Muscle layer of duodenum (tissue), 2 donors: ENCODE measurements around the gene CNN3.
A peak's percentile ranks its signal among the peaks of the same experiment; 100 is the strongest.

Experiments
- H3K27ac ChIP-seq: one replicate; pipeline ENCODE4 v1.7.0; 2013; ENCODE audit warnings: mild to moderate bottlenecking, low read length
- H3K27me3 ChIP-seq: one replicate; pipeline ENCODE4 v1.7.0; 2013; ENCODE audit warnings: low read depth, mild to moderate bottlenecking, control low read depth, low read length
- H3K36me3 ChIP-seq, 2 donors: one replicate each; pipeline ENCODE4 v1.7.0; 2013; ENCODE audit warnings: low read length in 2 of 2, control low read depth in 1 of 2, mild to moderate bottlenecking in 1 of 2; ENCODE audit not compliant: insufficient read depth in 2 of 2, control insufficient read depth in 1 of 2
- H3K4me1 ChIP-seq, 2 donors: one replicate each; pipeline ENCODE4 v1.7.0; 2013; ENCODE audit warnings: low read length in 2 of 2, mild to moderate bottlenecking in 2 of 2, control low read depth in 1 of 2, moderate library complexity in 1 of 2; ENCODE audit not compliant: insufficient read depth in 2 of 2, control insufficient read depth in 1 of 2
- H3K4me3 ChIP-seq, 2 donors: one replicate each; pipeline ENCODE4 v1.7.0; 2013; ENCODE audit warnings: low read length in 2 of 2, low read depth in 1 of 2, mild to moderate bottlenecking in 1 of 2
- H3K9me3 ChIP-seq, 2 donors: one replicate each; pipeline ENCODE4 v1.7.0; 2013; ENCODE audit warnings: low read length in 2 of 2, control low read depth in 1 of 2, mild to moderate bottlenecking in 1 of 2; ENCODE audit not compliant: control insufficient read depth in 1 of 2
- donor health status: healthy.

CNN3 gene

DNA sequence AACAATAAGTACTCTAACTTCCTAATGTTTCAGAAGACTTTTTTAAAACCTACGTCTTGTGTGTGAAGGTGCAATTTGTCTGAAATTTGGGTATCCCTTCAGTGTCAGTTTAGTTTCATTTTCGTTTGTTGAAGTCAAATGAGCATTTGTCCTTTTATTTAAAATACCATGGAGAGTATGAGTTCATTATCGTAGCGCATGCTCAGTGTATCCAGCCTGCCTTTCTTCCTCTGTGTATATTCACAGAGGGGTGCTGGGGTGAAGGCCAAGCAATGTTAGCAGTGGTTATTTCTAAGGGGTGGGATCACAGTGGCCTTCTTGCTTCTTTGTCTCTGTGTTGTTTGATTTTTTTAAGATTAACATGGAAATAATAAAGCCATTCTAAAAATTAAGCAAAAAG is 43.2 kb downstream of the CNN3 start:
- Histone ChIP-seq H3K27ac (peak overlapping the region; percentile 63), H3K27me3 (no peaks in the 10 kb centered on the region), H3K36me3 (no peaks in the 10 kb centered on the region), H3K4me3 (peak overlapping the region in 1 of 2 donors; percentile 18), H3K9me3 (no peaks in the 10 kb centered on the region), H3K4me1 (peaks cover 0 to 6% of the 10 kb centered on the region in 2 donors)

DNA sequence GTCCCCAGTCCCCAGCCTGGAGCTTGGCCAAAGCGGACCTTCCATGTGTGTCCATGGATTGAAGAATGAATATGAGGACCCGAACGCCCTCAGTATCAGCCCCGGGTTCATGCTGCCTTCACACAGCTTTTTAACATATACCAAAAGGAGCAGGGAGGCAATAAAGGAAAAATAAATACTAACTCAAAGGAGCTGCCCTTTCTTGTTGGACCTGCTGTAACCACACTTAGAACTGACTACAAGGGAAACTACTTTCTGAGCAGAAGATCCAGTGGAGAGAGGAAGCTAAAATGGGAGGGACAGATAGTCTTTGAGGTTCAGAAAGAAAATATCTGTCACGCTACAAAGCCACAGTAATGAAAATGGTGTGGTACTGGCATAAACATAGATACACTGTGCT is 48.6 kb downstream of the CNN3 start:
- Histone ChIP-seq H3K27me3 (no peaks in the 10 kb centered on the region), H3K27ac (no peak overlapping the region), H3K9me3 (no peaks in the 10 kb centered on the region), H3K36me3 (no peaks in the 10 kb centered on the region), H3K4me3 (no peak overlapping the region), H3K4me1 (peaks cover 0 to 11% of the 10 kb centered on the region in 2 donors)

DNA sequence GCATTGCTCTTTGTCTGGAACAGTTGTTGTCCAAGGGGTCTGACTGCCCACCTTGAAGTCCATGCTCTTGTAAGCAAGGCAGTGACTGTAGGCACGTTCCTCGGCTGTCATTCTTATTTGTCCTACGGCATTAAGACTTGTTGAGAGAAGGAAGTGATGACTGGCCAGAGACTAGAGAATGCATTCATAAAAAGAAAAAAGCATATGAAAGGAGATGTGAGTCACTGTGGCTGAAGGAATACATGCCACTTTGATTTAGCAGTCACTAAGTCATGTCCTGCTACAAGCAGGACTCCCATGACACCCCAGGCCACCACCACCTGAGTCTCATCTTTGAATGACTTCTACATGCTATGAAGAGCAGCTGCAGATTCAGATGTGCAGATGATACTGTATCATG is 50.5 kb downstream of the CNN3 start:
- H3K36me3 ChIP-seq, result no peaks in the 10 kb centered on the region
- peaks cover 0 to 17% of the 10 kb centered on the region in 2 donors for H3K4me1 ChIP-seq
- H3K4me3 ChIP-seq, result no peak overlapping the region
- H3K27me3 ChIP-seq, result no peaks in the 10 kb centered on the region
- H3K9me3 ChIP-seq, result no peaks in the 10 kb centered on the region
- H3K27ac ChIP-seq, result no peak overlapping the region

DNA sequence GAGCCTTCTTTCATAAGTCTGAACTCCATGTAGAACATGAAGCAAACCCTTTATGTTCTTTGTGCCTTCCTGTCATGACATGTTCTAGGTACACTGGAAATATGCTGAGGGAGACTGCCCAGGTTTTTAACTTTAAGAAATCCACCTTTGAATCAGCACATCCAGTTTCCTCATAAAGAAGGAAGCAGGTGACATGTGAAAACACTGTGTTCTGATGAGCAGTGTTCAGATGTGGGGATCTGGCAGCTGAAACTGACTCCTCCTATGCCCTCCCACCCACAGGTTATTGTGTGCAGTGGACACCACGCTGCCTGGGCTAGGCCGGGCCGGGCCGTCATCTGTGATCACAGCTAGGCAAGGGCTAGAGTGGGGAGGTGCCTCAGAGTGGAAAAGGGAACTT is 51.1 kb downstream of the CNN3 start:
- Histone ChIP-seq H3K36me3 (no peaks in the 10 kb centered on the region), H3K9me3 (no peaks in the 10 kb centered on the region), H3K4me3 (no peak overlapping the region), H3K27me3 (no peaks in the 10 kb centered on the region), H3K4me1 (peaks cover 0 to 17% of the 10 kb centered on the region in 2 donors), H3K27ac (no peak overlapping the region)

DNA sequence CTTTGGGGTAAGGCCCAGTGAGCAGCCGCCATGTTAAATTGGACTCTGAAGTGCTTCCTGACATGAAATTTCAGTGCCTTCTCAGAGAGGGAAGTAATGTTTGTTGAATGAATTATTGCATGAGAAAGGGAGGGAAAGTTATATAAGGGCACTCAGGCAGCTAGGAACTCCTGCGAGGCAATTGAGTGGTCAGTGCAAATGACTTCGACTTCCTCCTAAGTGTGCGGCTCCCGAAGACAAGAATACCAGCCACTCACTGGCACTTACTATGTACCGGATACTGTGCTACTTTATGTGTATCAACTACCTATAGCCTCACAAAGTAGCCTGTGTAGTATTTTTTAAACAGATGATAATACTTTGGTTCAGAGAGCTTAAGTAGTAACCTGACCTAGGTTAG is 52.5 kb downstream of the CNN3 start:
- Histone ChIP-seq H3K4me1 (peaks cover 0 to 17% of the 10 kb centered on the region in 2 donors), H3K27ac (peak overlapping the region; percentile 58), H3K36me3 (no peaks in the 10 kb centered on the region), H3K9me3 (no peaks in the 10 kb centered on the region), H3K27me3 (no peaks in the 10 kb centered on the region), H3K4me3 (no peak overlapping the region)

DNA sequence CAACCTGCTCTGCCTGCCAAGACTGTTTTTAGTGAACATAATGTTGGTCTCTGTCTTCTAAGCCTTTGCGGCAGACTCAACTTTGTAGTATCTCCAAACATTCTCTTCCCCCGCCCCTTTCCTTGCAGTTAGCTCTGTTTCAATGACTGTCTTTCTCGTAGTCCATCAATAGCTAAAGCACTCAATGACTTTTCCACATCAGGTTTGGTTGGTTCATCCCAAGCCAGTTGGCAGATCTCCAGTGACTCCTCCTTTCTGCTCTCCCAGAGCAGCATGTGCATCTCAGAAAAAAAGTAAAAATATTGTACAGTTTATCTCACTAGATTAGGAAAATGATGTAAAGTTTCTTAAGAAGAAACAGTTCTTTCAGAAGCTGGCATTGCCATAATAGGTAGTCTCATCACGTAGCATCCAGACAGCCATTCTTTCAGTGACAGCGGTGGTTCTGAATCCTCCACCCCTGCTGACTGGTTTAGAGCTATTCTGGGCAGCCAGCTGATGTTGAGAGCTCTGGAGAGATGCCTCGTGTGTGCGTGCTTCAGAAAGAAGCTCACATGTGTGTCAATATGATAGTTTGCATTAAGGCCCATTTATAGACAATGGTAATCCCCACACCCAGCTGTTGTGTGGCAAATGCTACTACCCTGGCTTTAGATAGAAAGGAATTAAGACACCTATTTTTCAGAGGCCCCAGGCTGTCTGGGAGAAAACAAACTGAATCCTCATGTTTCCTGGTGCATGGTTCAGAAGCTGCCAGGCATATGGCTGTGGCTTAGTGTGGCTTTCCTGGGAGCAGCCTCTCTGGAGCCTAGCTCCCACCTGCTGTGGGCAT is 53.2 kb downstream of the CNN3 start:
- no peaks in the 10 kb centered on the region for H3K36me3 ChIP-seq
- peak overlapping the region; percentile 58 for H3K27ac ChIP-seq
- no peak overlapping the region for H3K4me3 ChIP-seq
- H3K27me3 ChIP-seq, result no peaks in the 10 kb centered on the region
- peaks cover 0 to 17% of the 10 kb centered on the region in 2 donors for H3K4me1 ChIP-seq
- H3K9me3 ChIP-seq, result no peaks in the 10 kb centered on the region

DNA sequence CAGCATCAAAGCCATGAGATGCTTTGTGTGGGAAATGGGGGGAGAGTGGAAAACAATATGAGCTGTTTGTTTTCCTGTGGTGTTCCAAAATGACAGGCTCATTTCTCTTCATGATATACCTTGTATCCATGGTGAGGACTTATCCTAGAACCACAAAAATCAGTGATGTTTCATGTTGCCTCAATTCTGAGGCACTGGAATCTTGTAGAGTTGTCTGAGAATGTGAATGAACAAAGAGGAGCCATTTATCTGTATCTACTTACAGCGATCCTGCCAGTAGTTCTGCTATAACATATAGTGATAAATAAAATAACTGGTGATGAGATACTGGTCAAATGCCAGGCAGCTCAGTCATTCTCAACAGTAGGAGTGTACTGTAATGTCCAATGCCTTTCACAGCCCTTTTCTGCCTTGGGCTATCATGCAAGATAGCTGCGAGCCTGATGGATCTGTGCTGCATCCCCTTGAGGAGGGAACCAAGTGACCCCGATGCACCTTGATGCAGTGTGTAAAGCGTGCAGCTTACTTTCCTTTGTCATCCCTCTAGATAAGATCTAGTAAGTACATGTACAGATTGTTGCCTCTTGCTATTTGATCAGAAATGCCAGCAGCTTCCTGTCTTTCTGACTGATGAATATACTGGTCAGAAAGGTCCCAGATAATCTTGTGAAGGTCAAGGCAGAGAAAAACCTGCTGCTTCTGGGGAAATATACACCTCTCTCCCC is 54.0 kb downstream of the CNN3 start:
- no peaks in the 10 kb centered on the region for H3K36me3 ChIP-seq
- H3K27ac ChIP-seq, result peak overlapping the region; percentile 58
- H3K4me3 ChIP-seq, result no peak overlapping the region

DNA sequence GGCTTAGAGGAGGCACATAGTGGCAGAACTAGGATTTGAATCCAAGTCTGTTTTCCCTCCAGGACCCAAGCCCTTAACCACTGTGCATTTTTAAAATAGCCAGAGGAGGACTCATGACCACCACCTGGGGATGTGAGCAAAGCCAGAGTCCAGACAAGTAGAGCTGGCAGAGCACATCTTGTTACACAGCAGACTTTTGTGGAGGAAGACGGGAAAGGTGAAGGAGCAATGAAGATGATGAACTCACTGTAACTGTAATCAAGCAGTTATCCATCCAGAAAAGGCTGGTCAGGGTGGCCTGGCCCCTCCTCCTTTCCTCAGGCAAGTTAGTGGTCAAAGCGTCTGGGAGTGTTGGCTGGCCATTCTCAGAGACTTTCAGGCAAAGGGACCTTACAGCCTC is 55.9 kb downstream of the CNN3 start:
- Histone ChIP-seq H3K9me3 (no peaks in the 10 kb centered on the region), H3K27me3 (no peaks in the 10 kb centered on the region), H3K4me3 (no peak overlapping the region), H3K4me1 (peaks cover 0 to 24% of the 10 kb centered on the region in 2 donors), H3K36me3 (no peaks in the 10 kb centered on the region), H3K27ac (no peak overlapping the region)

More for the DNA sequence above, 54.0 kb downstream of the CNN3 start:
- no peaks in the 10 kb centered on the region for H3K9me3 ChIP-seq
- H3K4me1 ChIP-seq, result peaks cover 0 to 17% of the 10 kb centered on the region in 2 donors
- no peaks in the 10 kb centered on the region for H3K27me3 ChIP-seq

DNA sequence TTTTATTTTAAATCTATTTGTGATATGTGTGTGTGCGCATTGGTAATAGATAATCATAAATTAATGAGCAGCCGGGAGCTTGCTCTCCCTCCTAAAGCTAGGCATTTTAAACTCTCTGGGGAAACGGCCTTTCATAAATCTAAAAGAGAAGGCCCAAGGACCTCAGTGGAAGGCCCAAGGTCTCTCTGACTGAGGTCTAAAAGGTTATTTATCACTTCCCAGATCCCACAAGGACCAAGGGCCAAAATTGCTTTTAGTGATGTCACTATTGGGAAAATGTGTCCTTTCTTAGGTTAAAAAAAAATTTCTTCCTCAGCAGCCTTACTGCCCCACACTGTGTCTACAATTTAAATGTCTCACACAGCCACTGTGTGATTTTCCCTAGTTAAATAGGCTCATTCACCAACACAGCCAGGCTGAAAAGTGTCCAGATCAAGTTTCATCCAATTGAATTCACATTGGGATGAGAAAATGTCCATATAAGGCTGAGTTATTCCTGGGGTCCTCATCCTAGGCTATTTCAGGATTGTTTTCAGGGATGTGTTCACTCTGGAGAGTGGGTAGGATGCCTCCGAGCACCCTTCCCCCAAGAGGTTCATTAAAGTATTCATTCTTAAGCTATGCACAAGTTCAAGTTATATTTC is 60.6 kb downstream of the CNN3 start:
- Histone ChIP-seq H3K4me1 (peaks cover 13 to 22% of the 10 kb centered on the region in 2 donors), H3K9me3 (no peaks in the 10 kb centered on the region), H3K27me3 (no peaks in the 10 kb centered on the region), H3K27ac (peak overlapping the region; percentile 98), H3K4me3 (no peak overlapping the region), H3K36me3 (peaks cover 0 to 3% of the 10 kb centered on the region in 2 donors)

DNA sequence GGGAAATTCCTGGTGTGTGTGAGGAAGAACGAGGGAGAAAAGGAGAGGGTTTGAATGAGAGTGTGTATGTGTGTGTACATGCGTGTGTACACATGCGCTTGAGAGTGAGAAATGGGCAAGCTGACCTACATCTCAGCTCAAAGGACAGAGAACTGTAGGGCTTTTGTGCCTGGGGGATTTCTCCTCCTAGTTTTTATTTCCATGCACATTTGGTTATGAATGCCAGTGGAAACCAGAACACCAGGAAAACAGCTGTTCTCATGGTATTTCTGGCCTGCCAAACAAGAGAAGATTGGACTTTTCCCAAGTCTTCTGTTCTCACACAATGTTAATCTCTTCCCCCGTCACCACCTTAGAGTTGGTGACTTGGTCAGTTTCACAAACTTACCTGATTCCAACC is 61.5 kb downstream of the CNN3 start:
- H3K4me1 ChIP-seq, result peaks cover 13 to 24% of the 10 kb centered on the region in 2 donors
- H3K36me3 ChIP-seq, result peaks cover 0 to 3% of the 10 kb centered on the region in 2 donors
- H3K27ac ChIP-seq, result peak overlapping the region; percentile 98

DNA sequence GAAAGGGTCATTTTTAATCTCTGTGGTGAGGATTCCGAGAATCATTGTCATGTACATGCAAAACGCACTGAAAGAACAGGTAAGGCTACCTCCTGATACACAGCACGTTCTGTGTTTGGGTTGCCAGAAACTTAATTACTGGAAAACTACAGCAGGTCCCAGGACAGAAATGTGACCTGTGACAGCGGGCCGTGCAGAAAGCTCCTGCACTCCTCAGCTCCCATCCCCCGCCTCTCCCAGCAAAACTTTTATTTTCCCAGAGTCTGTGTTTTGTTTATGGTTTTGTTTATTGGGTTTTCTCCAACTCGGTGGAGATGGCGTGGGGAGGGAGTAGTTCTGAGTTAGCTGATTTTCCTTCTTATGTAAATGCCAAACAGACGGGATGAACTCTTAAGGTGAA is 62.1 kb downstream of the CNN3 start:
- Histone ChIP-seq H3K4me3 (peak overlapping the region; percentile 1 to 13), H3K36me3 (peaks cover 0 to 3% of the 10 kb centered on the region in 2 donors), H3K27ac (peak overlapping the region; percentile 98), H3K27me3 (no peaks in the 10 kb centered on the region), H3K4me1 (peaks cover 16 to 24% of the 10 kb centered on the region in 2 donors), H3K9me3 (no peaks in the 10 kb centered on the region)

More for the DNA sequence above, 61.5 kb downstream of the CNN3 start:
- Histone ChIP-seq H3K27me3 (no peaks in the 10 kb centered on the region), H3K4me3 (peak overlapping the region; percentile 1 to 13), H3K9me3 (no peaks in the 10 kb centered on the region)
